Neural progenitor cell (in vitro differentiated cells): ENCODE results near the gene ALLC. TPM values are rescaled to one million over a fixed set of nuclear protein-coding genes. Genes with fewer than 3 reads are reported as not detected.
A peak's percentile ranks its signal among the peaks of the same experiment; 100 is the strongest.

Experiments
- DNase-seq: peaks from one replicate; pipeline ENCODE4 v3.0.0-alpha.2; 2016; ENCODE audit warnings: low spot score
- H2AFZ ChIP-seq: fragments of 200-600 bp; sonication (generic); replicated peaks from 2 replicates; pipeline ENCODE4 v1.6.1; 2016; ENCODE audit warnings: antibody characterized with exemption
- H3F3A ChIP-seq: fragments of 200-600 bp; sonication (generic); 2 replicates; pipeline ENCODE4 v1.6.1; 2016; ENCODE audit warnings: antibody characterized with exemption, low read depth
- H3K27ac ChIP-seq: fragments of 200-600 bp; sonication (generic); 2 replicates; pipeline ENCODE4 v1.5.1; 2016; ENCODE audit warnings: mild to moderate bottlenecking
- H3K27me3 ChIP-seq: fragments of 200-600 bp; sonication (generic); 2 replicates; pipeline ENCODE4 v1.6.1; 2016; ENCODE audit warnings: mild to moderate bottlenecking, moderate library complexity
- H3K36me3 ChIP-seq: fragments of 200-600 bp; sonication (generic); 2 replicates; pipeline ENCODE4 v1.5.1; 2016
- H3K4me1 ChIP-seq: fragments of 200-600 bp; sonication (generic); 2 replicates; pipeline ENCODE4 v1.6.1; 2016; ENCODE audit warnings: mixed run types
- H3K4me2 ChIP-seq: fragments of 200-600 bp; sonication (generic); 2 replicates; pipeline ENCODE4 v1.6.1; 2016
- H3K4me3 ChIP-seq: fragments of 200-600 bp; sonication (generic); 2 replicates; pipeline ENCODE4 v1.5.1; 2016
- H3K79me2 ChIP-seq: fragments of 200-600 bp; sonication (generic); 2 replicates; pipeline ENCODE4 v1.6.1; 2016; ENCODE audit warnings: low read depth
- H3K9ac ChIP-seq: fragments of 200-600 bp; sonication (generic); 2 replicates; pipeline ENCODE4 v1.6.1; 2016
- H3K9me3 ChIP-seq: fragments of 200-600 bp; sonication (generic); 2 replicates; pipeline ENCODE4 v1.5.1; 2016; ENCODE audit warnings: low read depth
- H4K20me1 ChIP-seq: fragments of 200-600 bp; sonication (generic); 2 replicates; pipeline ENCODE4 v1.6.1; 2016; ENCODE audit warnings: low read depth
- H3K27ac Mint-ChIP-seq: 3 replicates; pipeline ENCODE4 v1.8.0; 2021; ENCODE audit warnings: mixed read lengths
- H3K27me3 Mint-ChIP-seq: 2 replicates; pipeline ENCODE4 v1.8.0; 2022; ENCODE audit warnings: low read depth, mild to moderate bottlenecking, inconsistent platforms, moderate library complexity, mixed read lengths; ENCODE audit not compliant: insufficient read depth
- H3K36me3 Mint-ChIP-seq: 3 replicates; pipeline ENCODE4 v1.8.0; 2021; ENCODE audit warnings: mixed read lengths
- H3K4me1 Mint-ChIP-seq: 3 replicates; pipeline ENCODE4 v1.8.0; 2021; ENCODE audit warnings: mixed read lengths
- H3K4me3 Mint-ChIP-seq: 3 replicates; pipeline ENCODE4 v1.8.0; 2021; ENCODE audit warnings: mild to moderate bottlenecking, moderate library complexity, mixed read lengths
- H3K9me3 Mint-ChIP-seq: 3 replicates; pipeline ENCODE4 v1.8.0; 2020; ENCODE audit warnings: mixed read lengths
- EZH2 ChIP-seq: fragments of 200-600 bp; sonication (generic); IDR thresholded peaks from 2 replicates; pipeline ENCODE4 v1.6.1; 2017; ENCODE audit warnings: antibody characterized with exemption, mild to moderate bottlenecking, moderate library complexity
- EZH2phosphoT487 ChIP-seq: fragments of 200-600 bp; sonication (generic); IDR thresholded peaks from 2 replicates; pipeline ENCODE4 v1.6.1; 2017; ENCODE audit warnings: antibody characterized with exemption
- total RNA-seq: library from RNA; depleted of rRNA; stranded (reverse); fragments of >200 nt; gene quantifications from 2 replicates; pipeline ENCODE4 v1.2.3, GENCODE V29; 2015; ENCODE audit warnings: low replicate concordance
- TF ChIP-seq, protein P1 (sequence below): fragments of 200-600 bp; sonication (generic); IDR thresholded peaks from 2 replicates; pipeline ENCODE4 v1.5.1; 2017; ENCODE audit warnings: antibody characterized with exemption, mild to moderate bottlenecking

Gene ALLC
- total RNA-seq, 1 donor from 2014 or later = not detected

DNA sequence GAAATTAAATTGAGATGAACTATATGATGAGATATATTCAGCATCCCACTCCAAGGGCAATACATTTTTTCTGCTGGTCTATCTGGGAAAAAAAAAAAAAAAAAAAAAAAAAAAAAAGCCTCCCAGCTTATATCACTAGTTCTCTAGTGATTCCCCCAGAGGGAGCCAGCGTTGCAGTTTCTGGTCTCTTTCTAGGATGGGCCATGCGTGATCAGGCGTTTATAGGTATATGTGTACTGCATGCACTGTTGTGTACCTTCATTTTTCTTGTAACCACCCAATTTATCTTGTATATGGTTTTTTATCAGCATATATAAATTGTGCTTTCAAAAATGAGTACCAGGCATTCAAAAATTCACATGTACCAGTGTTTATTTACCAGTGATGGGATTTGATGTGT lies 80.5 kb downstream of the ALLC start:
- peaks cover 7% of the 10 kb centered on the region for H3K4me1 ChIP-seq
- no peaks in the 10 kb centered on the region for H3K9me3 ChIP-seq
- H3F3A ChIP-seq = peaks cover 13% of the 10 kb centered on the region
- H3K4me3 ChIP-seq = no peak overlapping the region
- H4K20me1 ChIP-seq = no peaks in the 10 kb centered on the region
- Mint-ChIP-seq H3K36me3 (no peaks in the 10 kb centered on the region), H3K4me3 (no peak overlapping the region), H3K9me3 (peaks cover 2% of the 10 kb centered on the region), H3K27ac (no peak overlapping the region), H3K4me1 (no peaks in the 10 kb centered on the region), H3K27me3 (peaks cover 4% of the 10 kb centered on the region)
- peak; percentile 72 for DNase-seq
- no peak overlapping the region for H3K4me2 ChIP-seq
- TF ChIP-seq EZH2 = no peak
- TF ChIP-seq, protein P1, sequence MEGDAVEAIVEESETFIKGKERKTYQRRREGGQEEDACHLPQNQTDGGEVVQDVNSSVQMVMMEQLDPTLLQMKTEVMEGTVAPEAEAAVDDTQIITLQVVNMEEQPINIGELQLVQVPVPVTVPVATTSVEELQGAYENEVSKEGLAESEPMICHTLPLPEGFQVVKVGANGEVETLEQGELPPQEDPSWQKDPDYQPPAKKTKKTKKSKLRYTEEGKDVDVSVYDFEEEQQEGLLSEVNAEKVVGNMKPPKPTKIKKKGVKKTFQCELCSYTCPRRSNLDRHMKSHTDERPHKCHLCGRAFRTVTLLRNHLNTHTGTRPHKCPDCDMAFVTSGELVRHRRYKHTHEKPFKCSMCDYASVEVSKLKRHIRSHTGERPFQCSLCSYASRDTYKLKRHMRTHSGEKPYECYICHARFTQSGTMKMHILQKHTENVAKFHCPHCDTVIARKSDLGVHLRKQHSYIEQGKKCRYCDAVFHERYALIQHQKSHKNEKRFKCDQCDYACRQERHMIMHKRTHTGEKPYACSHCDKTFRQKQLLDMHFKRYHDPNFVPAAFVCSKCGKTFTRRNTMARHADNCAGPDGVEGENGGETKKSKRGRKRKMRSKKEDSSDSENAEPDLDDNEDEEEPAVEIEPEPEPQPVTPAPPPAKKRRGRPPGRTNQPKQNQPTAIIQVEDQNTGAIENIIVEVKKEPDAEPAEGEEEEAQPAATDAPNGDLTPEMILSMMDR = peak; percentile 57
- H3K9ac ChIP-seq = no peak overlapping the region
- no peak overlapping the region for H3K27ac ChIP-seq
- no peak overlapping the region for H2AFZ ChIP-seq
- H3K36me3 ChIP-seq = no peaks in the 10 kb centered on the region
- H3K79me2 ChIP-seq = no peaks in the 10 kb centered on the region
- no peaks in the 10 kb centered on the region for H3K27me3 ChIP-seq

DNA sequence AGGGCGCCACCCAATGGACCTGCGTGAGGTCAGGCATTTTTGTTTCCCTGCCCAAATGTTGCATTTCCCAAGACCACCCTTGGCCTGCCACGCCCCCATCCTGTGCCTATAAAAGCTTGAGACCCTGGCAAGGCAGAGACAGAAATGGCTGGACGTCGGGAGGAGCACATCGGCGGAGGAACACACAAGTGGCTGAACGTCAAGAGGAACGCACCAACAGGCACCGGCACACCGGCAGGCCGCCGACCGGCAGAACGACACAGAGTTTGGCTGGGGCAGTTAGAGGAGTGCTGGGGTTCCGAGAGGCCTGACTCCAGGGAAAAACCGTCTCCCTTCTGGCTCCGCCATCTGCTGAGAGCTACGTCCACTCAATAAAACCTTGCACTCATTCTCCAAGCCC lies 81.3 kb downstream of the ALLC start:
- no peak overlapping the region for H3K9ac ChIP-seq
- no peaks in the 10 kb centered on the region for H4K20me1 ChIP-seq
- peaks cover 7% of the 10 kb centered on the region for H3K4me1 ChIP-seq
- no peaks in the 10 kb centered on the region for H3K36me3 ChIP-seq
- H3K79me2 ChIP-seq = no peaks in the 10 kb centered on the region
- no peak overlapping the region for H2AFZ ChIP-seq
- H3K27me3 Mint-ChIP-seq = no peaks in the 10 kb centered on the region
- H3K27ac ChIP-seq = no peak overlapping the region
- no peaks in the 10 kb centered on the region for H3K4me1 Mint-ChIP-seq
- no peaks in the 10 kb centered on the region for H3K36me3 Mint-ChIP-seq
- no peak overlapping the region for H3K4me3 Mint-ChIP-seq
- H3K4me2 ChIP-seq = no peak overlapping the region
- no peaks in the 10 kb centered on the region for H3K9me3 ChIP-seq
- peaks cover 2% of the 10 kb centered on the region for H3K9me3 Mint-ChIP-seq
- DNase-seq = no peak
- H3K27ac Mint-ChIP-seq = no peak overlapping the region
- H3K27me3 ChIP-seq = no peaks in the 10 kb centered on the region
- H3K4me3 ChIP-seq = no peak overlapping the region
- H3F3A ChIP-seq = peaks cover 13% of the 10 kb centered on the region
- TF ChIP-seq EZH2phosphoT487 = no peak
- TF ChIP-seq, protein P1 = no peak
- TF ChIP-seq EZH2 = no peak

DNA sequence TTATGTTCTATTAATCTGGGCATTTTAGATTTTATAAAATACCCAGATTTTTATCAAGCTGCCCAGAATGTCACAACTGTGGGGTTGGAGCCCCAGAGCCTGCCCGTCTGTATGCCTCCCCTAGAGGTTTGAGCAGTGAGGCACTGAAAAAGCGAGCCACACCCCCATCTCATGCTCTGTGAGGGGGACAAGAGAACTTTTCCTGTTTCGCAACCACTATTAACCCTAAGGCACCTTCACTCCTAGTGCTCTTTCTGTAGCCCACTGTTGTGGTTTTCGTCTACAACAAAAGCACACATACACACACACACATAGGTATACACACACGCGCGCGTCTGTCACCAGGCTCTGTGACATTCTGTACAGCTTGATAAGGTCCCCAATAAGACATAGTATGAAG lies 83.4 kb downstream of the ALLC start:
- DNase-seq = no peak
- Mint-ChIP-seq H3K27me3 (no peaks in the 10 kb centered on the region), H3K36me3 (no peaks in the 10 kb centered on the region), H3K4me3 (no peak overlapping the region), H3K9me3 (peaks cover 2% of the 10 kb centered on the region), H3K4me1 (no peaks in the 10 kb centered on the region), H3K27ac (no peak overlapping the region)
- no peak overlapping the region for H3K9ac ChIP-seq
- H3K79me2 ChIP-seq = no peaks in the 10 kb centered on the region
- H3F3A ChIP-seq = peaks cover 13% of the 10 kb centered on the region
- H3K4me2 ChIP-seq = no peak overlapping the region
- H3K27ac ChIP-seq = no peak overlapping the region
- H3K27me3 ChIP-seq = no peaks in the 10 kb centered on the region
- no peaks in the 10 kb centered on the region for H3K36me3 ChIP-seq
- no peaks in the 10 kb centered on the region for H4K20me1 ChIP-seq
- no peaks in the 10 kb centered on the region for H3K9me3 ChIP-seq
- H2AFZ ChIP-seq = no peak overlapping the region
- H3K4me3 ChIP-seq = no peak overlapping the region
- no peak for TF ChIP-seq EZH2
- TF ChIP-seq, protein P1 = no peak
- no peak for TF ChIP-seq EZH2phosphoT487
- H3K4me1 ChIP-seq = peaks cover 7% of the 10 kb centered on the region
